H1 (cell line): ENCODE measurements around the gene DHX57. TPM values are rescaled to one million over a fixed set of nuclear protein-coding genes. Genes with fewer than 3 reads are reported as not detected.

Source experiments
- CTCF ChIA-PET: fragments of 300-600 bp; sonication (Branson Sonifier 250); formaldehyde crosslinking; loops from one replicate; lab custom pipeline; 2021; ENCODE audit not compliant: partially characterized antibody; lab: Charles Lee
- POLR2A ChIA-PET: fragments of 300-600 bp; sonication (Branson Sonifier 250); formaldehyde crosslinking; loops from one replicate; lab custom pipeline; 2021; ENCODE audit warnings: inconsistent platforms; ENCODE audit not compliant: partially characterized antibody; lab: Charles Lee
- DNase-seq, 2 experiments: peaks; one replicate each; pipeline versions ENCODE4 v3.0.0 to v3.0.0-alpha.2; 2010 to 2022; ENCODE audit warnings: low spot score in 2 of 2, low read depth in 1 of 2, mixed read lengths in 1 of 2
- FAIRE-seq: peaks from 2 replicates; lab custom pipeline; 2011; peaks lifted over from hg19 to GRCh38; lab: Jason Lieb, UNC
- H2AFZ ChIP-seq: 2 replicates; pipeline ENCODE4 v1.8.1; 2012; ENCODE audit warnings: low read length, inconsistent platforms
- H2AK5ac ChIP-seq: 2 replicates; pipeline ENCODE4 v1.6.1; 2013; ENCODE audit warnings: low read depth, low read length
- H2BK120ac ChIP-seq: replicated peaks from 2 replicates; pipeline ENCODE3; 2013; ENCODE audit warnings: low read depth, low read length, inconsistent platforms
- H2BK12ac ChIP-seq: 2 replicates; pipeline ENCODE4 v1.6.1; 2013; ENCODE audit warnings: low read depth, low read length
- H2BK15ac ChIP-seq: 2 replicates; pipeline ENCODE4 v1.6.1; 2013; ENCODE audit warnings: low read length
- H2BK20ac ChIP-seq: 2 replicates; pipeline ENCODE4 v1.6.1; 2013; ENCODE audit warnings: low read length
- H2BK5ac ChIP-seq: 2 replicates; pipeline ENCODE4 v1.6.1; 2013; ENCODE audit warnings: low read depth, low read length
- H3K14ac ChIP-seq: 2 replicates; pipeline ENCODE4 v1.6.1; 2013; ENCODE audit warnings: inconsistent platforms; ENCODE audit not compliant: insufficient read length
- H3K18ac ChIP-seq: 2 replicates; pipeline ENCODE4 v1.6.1; 2013; ENCODE audit warnings: low read length; ENCODE audit errors: extremely low read depth
- H3K23ac ChIP-seq: 2 replicates; pipeline ENCODE4 v1.6.1; 2013; ENCODE audit warnings: inconsistent platforms; ENCODE audit not compliant: insufficient read length
- H3K23me2 ChIP-seq: 2 replicates; pipeline ENCODE4 v1.6.1; 2013; ENCODE audit warnings: low read depth, low read length
- H3K27ac ChIP-seq: 2 replicates; pipeline ENCODE4 v1.6.1; 2011; ENCODE audit warnings: low read depth, low read length, inconsistent platforms
- H3K27me3 ChIP-seq, 4 experiments: replicated peaks in 1 of 4; 1 replicate in 1 of 4; 2 replicates in 3 of 4; pipeline versions ENCODE4 v1.6.1 to v1.8.1; 2011 to 2013; ENCODE audit warnings: low read length in 3 of 4, mild to moderate bottlenecking in 3 of 4, inconsistent platforms in 2 of 4, mixed read lengths in 2 of 4, moderate library complexity in 1 of 4; ENCODE audit not compliant: control insufficient read depth in 3 of 4, insufficient read depth in 3 of 4; ENCODE audit errors: extremely low read depth in 1 of 4
- H3K36me3 ChIP-seq, 4 experiments: 2 replicates each; pipeline versions ENCODE4 v1.6.1 to v1.8.1; 2011 to 2013; ENCODE audit warnings: mild to moderate bottlenecking in 4 of 4, low read length in 3 of 4, moderate library complexity in 2 of 4, control low read depth in 1 of 4, inconsistent platforms in 1 of 4; ENCODE audit not compliant: insufficient read depth in 4 of 4, control insufficient read depth in 2 of 4
- H3K4ac ChIP-seq: replicated peaks from 2 replicates; pipeline ENCODE3; 2013; ENCODE audit warnings: low read length, low read depth, mixed read lengths, inconsistent platforms; ENCODE audit not compliant: insufficient read length
- H3K4me1 ChIP-seq, 4 experiments: replicated peaks in 1 of 4; 1 replicate in 1 of 4; 2 replicates in 3 of 4; pipeline versions ENCODE4 v1.6.1 to v1.8.1; 2011 to 2013; ENCODE audit warnings: low read length in 3 of 4, inconsistent platforms in 2 of 4, mixed read lengths in 1 of 4; ENCODE audit not compliant: insufficient read depth in 4 of 4, control insufficient read depth in 3 of 4
- H3K4me2 ChIP-seq, 2 experiments: 2 replicates each; pipeline versions ENCODE4 v1.6.1 to v1.8.1; 2011 to 2013; ENCODE audit warnings: low read depth in 2 of 2, low read length in 2 of 2, control low read depth in 1 of 2, inconsistent platforms in 1 of 2, mild to moderate bottlenecking in 1 of 2; ENCODE audit not compliant: insufficient read depth in 1 of 2
- H3K4me3 ChIP-seq, 4 experiments: fragments of 200-600, 300-600 bp in 1 of 4; sonication (generic), shearing (Covaris generic), sonication (Bioruptor Twin) in 1 of 4; 2 replicates each; pipeline versions ENCODE4 v1.5.1 to v1.8.1; 2011 to 2016; ENCODE audit warnings: low read length in 4 of 4, low read depth in 3 of 4, control low read depth in 2 of 4, inconsistent platforms in 2 of 4, mild to moderate bottlenecking in 2 of 4, mixed read lengths in 1 of 4, moderate library complexity in 1 of 4; ENCODE audit not compliant: insufficient read depth in 2 of 4; ENCODE audit errors: extremely low read depth in 1 of 4
- H3K56ac ChIP-seq: replicated peaks from 2 replicates; pipeline ENCODE3; 2013; ENCODE audit warnings: low read depth, mild to moderate bottlenecking, mixed read lengths, low read length, inconsistent platforms; ENCODE audit not compliant: insufficient read length
- H3K79me1 ChIP-seq: 2 replicates; pipeline ENCODE4 v1.6.1; 2013; ENCODE audit warnings: low read depth, low read length, control low read depth
- H3K79me2 ChIP-seq, 2 experiments: 2 replicates each; pipeline versions ENCODE4 v1.6.1 to v1.8.1; 2012 to 2013; ENCODE audit warnings: low read length in 2 of 2, mild to moderate bottlenecking in 2 of 2, inconsistent platforms in 1 of 2; ENCODE audit not compliant: insufficient read depth in 2 of 2, control insufficient read depth in 1 of 2
- H3K9ac ChIP-seq, 4 experiments: replicated peaks in 1 of 4; 1 replicate in 1 of 4; 2 replicates in 3 of 4; pipeline versions ENCODE4 v1.6.1 to v1.8.1; 2011 to 2013; ENCODE audit warnings: low read depth in 3 of 4, low read length in 3 of 4, control low read depth in 2 of 4, mild to moderate bottlenecking in 2 of 4, moderate library complexity in 2 of 4, inconsistent platforms in 1 of 4; ENCODE audit errors: extremely low read depth in 1 of 4
- H3K9me3 ChIP-seq, 2 experiments: 2 replicates each; pipeline versions ENCODE4 v1.6.1 to v1.8.1; 2012 to 2013; ENCODE audit warnings: mild to moderate bottlenecking in 2 of 2, moderate library complexity in 2 of 2, control low read depth in 1 of 2, inconsistent platforms in 1 of 2, low read depth in 1 of 2, low read length in 1 of 2, mixed read lengths in 1 of 2; ENCODE audit not compliant: insufficient read depth in 2 of 2
- H4K20me1 ChIP-seq, 2 experiments: replicated peaks in 1 of 2; 2 replicates each; pipeline versions ENCODE3 to v1.8.1; 2011 to 2013; ENCODE audit warnings: inconsistent platforms in 2 of 2, low read length in 2 of 2, mild to moderate bottlenecking in 1 of 2; ENCODE audit not compliant: insufficient read depth in 2 of 2, control insufficient read depth in 1 of 2
- H4K5ac ChIP-seq: 2 replicates; pipeline ENCODE4 v1.6.1; 2013; ENCODE audit warnings: low read length, low read depth, mixed read lengths, inconsistent platforms; ENCODE audit not compliant: insufficient read length
- H4K8ac ChIP-seq: 2 replicates; pipeline ENCODE4 v1.8.0; 2013; ENCODE audit warnings: mild to moderate bottlenecking, moderate library complexity, low read length, inconsistent platforms; ENCODE audit not compliant: insufficient read depth; ENCODE audit errors: extremely low read depth
- H4K91ac ChIP-seq: replicated peaks from 2 replicates; pipeline ENCODE3; 2013; ENCODE audit warnings: low read length, mixed read lengths, inconsistent platforms; ENCODE audit not compliant: insufficient read length
- GABPA ChIP-seq: IDR thresholded peaks from 2 replicates; pipeline ENCODE4 v1.6.1; 2011; ENCODE audit warnings: mild to moderate bottlenecking, low read length, moderate library complexity, borderline replicate concordance; ENCODE audit not compliant: insufficient read depth
- KDM1A ChIP-seq: fragments of 200-600, 300-600 bp; sonication (generic); IDR thresholded peaks from 2 replicates; pipeline ENCODE4 v1.7.1; 2016; ENCODE audit warnings: mild to moderate bottlenecking, low read length, borderline replicate concordance
- WGBS, 2 experiments: shearing (Covaris generic) in 1 of 2; methylation state at CpG; one replicate each; pipeline versions ENCODE4 v1.1.6 to v1.1.7; 2013 to 2015; ENCODE audit warnings: low lambda C conversion rate in 2 of 2, mixed read lengths in 2 of 2, inconsistent platforms in 1 of 2, low coverage in 1 of 2, missing lambda C conversion rate in 1 of 2; ENCODE audit not compliant: insufficient replicate concordance in 2 of 2, insufficient coverage in 1 of 2, insufficient read length in 1 of 2; ENCODE audit errors: extremely low coverage in 1 of 2, missing lambda C conversion rate in 1 of 2; 5-methylcytosine and 5-hydroxymethylcytosine counted together
- polyA plus RNA-seq, 7 experiments: library from polyadenylated mRNA; depleted of rRNA in 3 of 7; stranded (reverse) in 5 of 7; unstranded in 2 of 7; fragments of >200 nt in 5 of 7; fragments of 200-250 nt in 2 of 7; gene quantifications; 1 replicate in 5 of 7; 2 replicates in 1 of 7; 4 replicates in 1 of 7; pipeline versions ENCODE4 v1.2.1 to v1.2.3, GENCODE V29; 2011 to 2013; ENCODE audit warnings: missing spikeins in 2 of 7, mixed read lengths in 2 of 7
- total RNA-seq: library from RNA; stranded (reverse); fragmentation: NEBNext Ultra II Directional; extraction: Animal tissue kit (Norgen Biotek cat#: 25700); gene quantifications from 2 replicates; pipeline ENCODE4 v1.2.1, GENCODE V29; 2021

Gene DHX57
- total and polyA plus RNA-seq, 2 of the 8 experiments (the other 6 are each of a cell fraction or from before 2014, with no cell fraction given): 10.7 to 32.9 TPM

GRCh38 chr2:38907242-38907641, 31.5 kb upstream of the DHX57 start:
- H2BK20ac ChIP-seq: no peak overlapping the region
- H3K23ac ChIP-seq: no peak overlapping the region
- no peak overlapping the region for H3K14ac ChIP-seq
- POLR2A ChIA-PET: no interaction called here
- 79% methylated on average over 1 of the region's 1 CpG; no CpG with 5 or more reads in 1 of the 2 experiments for WGBS, 2 experiments
- H3K9me3 ChIP-seq: no peaks in the 10 kb centered on the region
- H2BK12ac ChIP-seq: no peak overlapping the region
- H3K36me3 ChIP-seq: no peaks in the 10 kb centered on the region
- H3K4ac ChIP-seq: no peak overlapping the region
- no peak overlapping the region for H3K18ac ChIP-seq
- no peak overlapping the region for H2BK120ac ChIP-seq
- H2AK5ac ChIP-seq: no peak overlapping the region
- no peak for FAIRE-seq
- H4K91ac ChIP-seq: no peak overlapping the region
- no peak for DNase-seq
- no peaks in the 10 kb centered on the region for H3K79me1 ChIP-seq
- no peak overlapping the region for H3K4me3 ChIP-seq
- no peaks in the 10 kb centered on the region for H3K79me2 ChIP-seq
- H3K9ac ChIP-seq: no peak overlapping the region
- H4K20me1 ChIP-seq: no peaks in the 10 kb centered on the region
- H3K56ac ChIP-seq: no peak overlapping the region
- no peak overlapping the region for H2BK15ac ChIP-seq
- no peaks in the 10 kb centered on the region for H3K4me1 ChIP-seq
- no peak overlapping the region for H2BK5ac ChIP-seq
- no peak overlapping the region for H2AFZ ChIP-seq
- H3K23me2 ChIP-seq: no peaks in the 10 kb centered on the region
- H4K5ac ChIP-seq: no peak overlapping the region
- no peak overlapping the region for H4K8ac ChIP-seq
- H3K4me2 ChIP-seq: no peak overlapping the region
- CTCF ChIA-PET: interaction anchor here (0.6 to 3.7 kb wide), 3 partner anchors 9 to 41 kb away, joined by 3 to 11 read pairs (median 4); no protein-coding TSS in a partner anchor
- no peak overlapping the region for H3K27ac ChIP-seq
- H3K27me3 ChIP-seq: no peaks in the 10 kb centered on the region
- no peak for TF ChIP-seq KDM1A
- TF ChIP-seq GABPA: no peak
